ENCODE measurements around the gene ATG13.

- no peak for TF ChIP-seq REST (IDR thresholded peaks at IDR 0.05)
- TF ChIP-seq CTCF (IDR thresholded peaks at IDR 0.05; ENCODE audit: low read depth, low read length, missing input control) = no peak
- no peak for TF ChIP-seq RAD21 (IDR thresholded peaks at IDR 0.05)
- no peak for TF ChIP-seq RXRA (IDR thresholded peaks at IDR 0.05)
These were observed 58.6 kb downstream of the ATG13 start for GRCh38 chr11:46675949-46676348.

Data from liver (tissue), 3 donors.